GM20000 (cell line): ENCODE results near the gene TES.
"Not testable (repeated sequence)": the region's sequence is repeated elsewhere in the genome, so short reads cannot be mapped to it uniquely, and the experiment has no call there.

ENCODE experiments used
- DNase-seq: peaks from one replicate; pipeline ENCODE4 v3.0.0; 2012; ENCODE audit warnings: low spot score
- CTCF ChIP-seq: IDR thresholded peaks from 2 replicates; pipeline ENCODE4 v1.5.1; 2012; ENCODE audit warnings: mild to moderate bottlenecking, control low read depth; ENCODE audit errors: extremely low read depth, missing control alignments

TES gene

GRCh38 chr7:116167177-116167576 lies 43.2 kb upstream of the TES start:
- DNase-seq: no peak
- no peak for TF ChIP-seq CTCF

GRCh38 chr7:116169060-116169459 lies 41.3 kb upstream of the TES start:
- no peak for DNase-seq
- no peak for TF ChIP-seq CTCF

GRCh38 chr7:116170180-116170579 lies 40.2 kb upstream of the TES start:
- no peak for TF ChIP-seq CTCF
- no peak for DNase-seq

- DNase-seq: no peak
- no peak for TF ChIP-seq CTCF
Observed at GRCh38 chr7:116171094-116171493, 39.2 kb upstream of the TES start.

GRCh38 chr7:116172353-116172752 lies 38.0 kb upstream of the TES start:
- TF ChIP-seq CTCF: no peak
- no peak for DNase-seq

- TF ChIP-seq CTCF: peak; percentile 26
- peak; percentile 40 for DNase-seq
Observed at GRCh38 chr7:116173051-116174028, 37.0 kb upstream of the TES start.

GRCh38 chr7:116175095-116175494 lies 35.2 kb upstream of the TES start:
- DNase-seq: not testable (repeated sequence)

- TF ChIP-seq CTCF: no peak
- no peak for DNase-seq
Observed at GRCh38 chr7:116176226-116176625, 34.1 kb upstream of the TES start.
